ENCODE measurements around the gene HEMK1. TPM values are rescaled to one million over a fixed set of nuclear protein-coding genes. Genes with fewer than 3 reads are reported as not detected.

The HEMK1 gene
- 6.2 and 9.7 TPM in 2 replicates for total RNA-seq
- 14.3 TPM for polyA plus RNA-seq (2012)

GRCh38 chr3:50568947-50569749, at the start of gene HEMK1:
HEMK1 (plus strand) TSS chr3:50569522; CDS start chr3:50571105, 1,583 bp downstream.
- peak; percentile 97 for DNase-seq (ENCODE audit: low read depth)

DNA sequence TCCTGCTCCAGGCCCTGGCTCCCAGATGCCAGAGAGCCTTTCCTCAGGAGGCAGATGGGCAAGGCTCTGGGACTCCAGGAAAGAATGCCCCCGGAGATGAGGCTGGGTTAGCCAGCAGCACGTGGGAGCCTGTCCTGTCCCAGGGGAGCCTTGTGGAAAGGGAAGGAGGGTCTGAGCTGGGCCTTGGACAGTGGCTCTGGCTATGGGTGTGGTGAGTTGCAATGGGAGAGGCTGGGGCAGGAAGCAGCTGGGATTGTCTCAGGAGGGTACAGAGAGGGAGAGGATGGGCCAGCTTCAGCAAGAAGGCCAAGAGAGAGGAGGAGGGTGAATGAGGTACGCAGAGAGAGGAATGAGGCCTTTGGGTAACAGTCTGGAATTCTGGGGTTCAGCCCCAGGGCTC, 48.5 kb upstream of the HEMK1 start:
- peak; percentile 22 for DNase-seq (ENCODE audit: low read depth)

DNA sequence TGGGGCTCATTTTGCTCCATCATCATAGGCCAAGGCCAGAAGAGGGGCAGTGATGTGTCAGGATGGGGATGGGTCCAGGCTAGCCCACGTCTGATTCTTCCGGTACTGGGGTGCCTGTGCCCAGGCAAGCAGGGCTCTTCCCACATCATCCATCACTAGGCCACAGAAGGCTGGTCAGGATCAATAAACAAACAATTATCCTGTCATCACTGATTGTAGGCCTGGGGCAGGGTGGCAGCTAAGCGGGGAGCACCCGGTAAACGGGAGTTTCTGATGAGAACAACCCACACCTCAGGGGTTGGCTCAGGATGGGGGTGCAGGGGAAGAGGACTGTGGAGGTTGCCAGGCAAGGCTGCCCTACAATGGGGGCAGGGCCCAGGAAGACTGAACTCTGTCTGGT, 47.8 kb upstream of the HEMK1 start:
- DNase-seq (ENCODE audit: low read depth): no peak

DNA sequence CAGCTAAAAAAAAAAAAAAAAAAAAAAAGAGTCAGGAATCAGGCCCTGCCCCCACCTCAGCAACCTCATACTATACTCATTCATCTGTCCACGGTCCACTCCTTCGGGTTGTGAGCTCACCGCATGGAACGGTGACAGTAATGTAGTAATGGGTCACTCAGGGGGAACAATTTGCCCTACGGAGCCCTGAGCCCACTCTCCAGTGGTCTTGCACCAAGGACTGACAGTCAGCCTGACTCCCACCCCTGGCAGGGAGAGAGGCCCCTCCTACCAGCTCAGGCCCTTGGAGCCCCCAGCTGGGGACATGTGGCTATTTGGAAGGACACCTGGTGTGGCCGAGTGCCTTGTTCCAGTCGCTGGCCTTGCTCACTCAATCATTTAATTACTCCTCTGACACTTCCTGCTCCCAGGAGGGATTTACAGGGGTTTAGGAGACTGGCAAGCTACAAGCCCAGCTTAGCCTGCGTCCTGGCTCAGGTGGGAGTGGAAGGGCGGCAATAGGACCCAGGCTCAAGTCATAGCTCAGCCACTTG, 46.0 kb upstream of the HEMK1 start:
- no peak for DNase-seq (ENCODE audit: low read depth)

DNA sequence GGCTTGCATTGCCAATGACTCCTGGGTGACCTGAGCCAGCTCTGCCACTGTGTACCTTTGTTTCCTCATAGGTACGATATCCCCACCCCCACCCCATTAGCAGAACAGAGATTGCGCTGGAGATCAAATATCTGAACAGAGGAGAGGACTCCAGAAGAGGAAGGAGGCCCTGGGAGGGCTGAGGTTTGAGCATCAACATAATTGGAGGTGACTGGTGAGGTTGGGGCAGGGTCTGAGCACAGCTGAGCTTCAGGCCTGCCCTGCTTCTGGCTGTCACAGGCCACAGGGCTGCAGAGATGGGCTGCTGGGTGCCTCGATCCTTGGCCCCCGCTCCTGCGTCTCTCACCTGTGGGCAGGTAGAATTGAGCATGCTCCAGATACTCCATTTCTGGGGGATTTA, 44.6 kb upstream of the HEMK1 start:
- no peak for DNase-seq (ENCODE audit: low read depth)

- no peak for DNase-seq (ENCODE audit: low read depth)
Measured at GRCh38 chr3:50525191-50525910, 44.0 kb upstream of the HEMK1 start.

- peak; percentile 67 for DNase-seq (ENCODE audit: low read depth)
Measured at GRCh38 chr3:50525987-50526386, 43.3 kb upstream of the HEMK1 start.

DNA sequence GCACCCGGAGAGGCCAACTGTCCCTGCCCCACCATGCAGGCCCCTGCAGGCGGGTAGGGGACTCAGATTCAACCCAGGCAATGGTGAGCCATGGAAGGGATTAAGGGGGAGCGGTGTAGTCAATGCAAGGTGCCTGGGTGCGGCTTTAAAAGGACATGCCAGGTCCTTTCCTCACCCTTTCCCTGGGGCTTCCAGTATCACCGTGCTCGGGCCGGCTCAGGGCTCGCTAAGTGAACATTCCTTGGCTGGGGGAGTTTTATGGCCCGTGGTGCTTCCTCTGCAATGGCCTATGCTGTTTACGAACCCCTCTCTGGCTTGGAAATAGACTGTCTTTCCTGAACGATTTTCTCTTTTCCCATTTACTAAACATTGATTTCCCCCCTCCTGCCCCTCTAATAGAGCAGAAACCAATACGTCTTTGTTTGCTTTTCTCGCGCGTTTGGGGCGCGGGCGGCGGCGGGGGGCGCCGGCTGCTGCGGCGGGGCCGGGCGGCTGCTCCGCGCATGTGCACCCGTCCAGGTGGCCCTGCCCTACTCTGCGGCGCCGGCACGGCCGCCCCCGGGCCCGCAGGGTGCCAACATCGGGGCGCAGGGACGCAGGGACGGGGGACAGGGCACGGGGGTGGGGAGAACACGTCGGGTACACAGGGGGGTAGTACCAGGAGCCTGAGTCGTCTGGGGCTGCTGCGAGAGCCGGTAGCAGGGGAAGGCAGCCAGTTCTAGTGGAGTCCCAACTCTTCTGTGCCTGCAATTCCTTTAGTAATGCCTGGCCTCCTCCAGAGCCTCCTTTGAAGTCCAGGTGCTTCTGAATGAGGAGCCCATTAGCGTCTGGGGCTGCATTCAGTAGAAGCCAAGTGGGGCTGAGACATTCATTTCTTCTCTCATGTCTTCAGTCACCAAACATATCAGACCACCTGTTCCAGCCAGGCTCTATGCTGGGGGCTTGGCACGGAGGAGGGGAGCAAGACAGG, 39.0 kb upstream of the HEMK1 start:
- no peak for DNase-seq (ENCODE audit: low read depth)

DNA sequence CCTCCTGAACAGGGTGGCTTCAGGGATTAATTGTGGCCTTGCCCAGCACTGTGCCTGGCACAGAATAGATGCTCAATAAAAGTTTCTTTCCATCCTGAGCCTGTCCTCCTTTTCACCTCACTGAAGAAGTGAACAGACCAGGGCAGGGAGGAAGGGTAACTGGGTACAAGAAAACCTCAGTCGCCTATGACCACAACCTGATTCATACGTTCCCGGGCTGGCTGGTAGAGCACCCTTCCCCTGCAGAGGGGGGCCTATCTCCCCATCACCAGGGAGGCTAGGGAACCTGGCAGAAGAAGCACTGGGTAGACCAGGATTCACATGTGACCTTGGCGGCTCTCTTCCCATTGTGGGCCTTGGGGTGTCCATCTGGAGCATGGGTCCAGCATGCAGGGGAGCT, 38.1 kb upstream of the HEMK1 start:
- no peak for DNase-seq (ENCODE audit: low read depth)

GRCh38 chr3:50532062-50532705, 37.1 kb upstream of the HEMK1 start:
- no peak for DNase-seq (ENCODE audit: low read depth)

DNA sequence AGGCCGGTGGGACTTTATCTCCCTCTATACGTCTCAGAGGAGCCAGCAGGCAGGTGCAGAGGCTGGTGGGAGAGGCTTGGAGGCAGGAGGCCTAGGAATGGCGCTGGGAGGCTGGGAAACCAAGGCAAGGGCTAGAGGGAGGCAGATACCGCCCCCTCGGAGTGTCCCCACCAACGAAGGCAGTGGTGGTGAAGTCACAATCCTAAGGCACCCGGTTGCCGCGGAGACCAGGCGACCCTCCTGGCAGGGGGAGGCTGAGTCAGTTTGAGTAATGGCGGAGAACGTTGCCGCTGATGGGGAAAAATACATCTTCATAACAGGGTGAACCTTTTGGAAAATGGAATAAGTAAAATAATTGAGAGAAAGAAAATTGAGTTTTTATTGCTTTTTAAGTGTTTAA, 36.0 kb upstream of the HEMK1 start:
- DNase-seq (ENCODE audit: low read depth): no peak

DNA sequence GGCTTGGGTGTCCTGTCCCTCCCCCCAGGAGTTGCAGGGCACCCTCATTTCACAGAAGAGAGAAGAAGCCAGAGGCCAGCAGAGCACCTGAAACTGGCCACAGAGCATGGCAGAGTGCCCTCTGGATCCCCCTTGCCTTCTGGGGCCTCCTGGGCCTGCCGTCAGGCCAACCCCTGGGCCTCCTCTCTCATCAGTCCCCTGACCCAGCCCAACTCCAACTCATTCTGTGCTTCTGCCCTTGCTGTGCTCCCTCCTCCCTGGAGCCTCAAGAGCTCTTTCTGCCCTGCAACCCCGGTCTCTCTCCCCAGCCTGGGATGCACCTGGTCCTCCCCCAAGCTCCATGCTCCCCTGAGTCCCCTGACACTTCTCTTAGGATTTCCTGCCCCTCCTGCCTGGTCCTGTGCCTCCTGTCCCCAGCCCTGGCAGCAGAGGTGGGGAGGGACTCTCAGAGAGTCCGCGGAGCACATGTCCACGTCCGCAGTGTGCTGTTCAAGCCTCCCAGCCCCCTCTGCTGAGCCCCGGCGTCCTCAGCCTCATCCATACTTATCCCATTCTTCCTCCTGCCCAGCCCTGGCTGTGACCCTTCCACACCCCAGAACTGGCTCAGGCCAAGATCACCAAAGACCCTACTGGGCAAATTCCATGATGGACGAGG, 35.4 kb upstream of the HEMK1 start:
- no peak for DNase-seq (ENCODE audit: low read depth)

- no peak for DNase-seq (ENCODE audit: low read depth)
Measured at GRCh38 chr3:50534681-50535330, 34.5 kb upstream of the HEMK1 start.

- no peak for DNase-seq (ENCODE audit: low read depth)
Measured at GRCh38 chr3:50536471-50537180, 32.7 kb upstream of the HEMK1 start.

GRCh38 chr3:50537421-50538129, 31.7 kb upstream of the HEMK1 start:
- no peak for DNase-seq (ENCODE audit: low read depth)

DNA sequence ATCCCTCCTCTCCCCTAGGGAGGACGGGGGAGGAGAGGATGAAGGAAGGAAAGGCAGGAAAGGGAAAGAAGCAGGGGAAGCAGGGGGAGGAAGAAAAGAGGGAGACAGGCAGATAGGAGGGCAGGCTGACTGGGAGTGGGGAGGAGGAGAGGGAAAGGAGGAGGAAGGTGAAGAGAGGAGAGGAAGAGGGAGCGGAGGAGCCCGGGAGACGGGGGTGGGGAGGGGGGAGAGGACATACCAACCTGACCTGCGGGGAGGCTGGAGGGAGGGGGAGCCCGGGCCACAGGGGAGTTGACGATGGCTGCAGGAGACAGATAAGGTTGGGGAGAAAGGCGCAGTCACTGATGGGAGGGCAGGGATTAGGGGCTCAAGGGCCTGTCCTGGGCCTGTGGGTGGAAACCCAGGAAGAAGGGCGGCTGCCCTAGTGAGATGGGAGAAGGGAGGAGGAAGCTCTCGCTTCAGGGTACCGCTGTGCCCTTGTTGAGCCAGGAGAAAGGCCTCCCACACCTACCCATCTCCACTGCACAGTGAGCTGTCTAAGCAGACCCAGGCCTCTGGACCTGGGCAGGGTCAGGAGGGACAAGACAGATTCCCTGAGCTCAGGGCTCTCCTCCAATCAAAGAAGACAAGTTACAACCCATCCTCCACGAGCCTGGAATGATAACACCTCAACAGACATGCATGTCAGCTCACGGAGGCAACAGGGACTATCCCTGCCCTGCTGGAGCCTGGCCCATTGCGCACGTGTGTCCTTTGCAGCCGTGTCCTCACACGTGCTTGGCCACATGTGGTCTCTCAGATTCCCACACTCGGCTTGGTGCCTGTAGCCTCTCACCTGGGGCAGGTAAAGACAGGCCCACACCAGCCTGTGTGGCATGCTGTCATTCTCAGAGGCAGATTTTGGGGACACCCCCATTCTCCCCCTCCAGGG, 29.7 kb upstream of the HEMK1 start:
- no peak for DNase-seq (ENCODE audit: low read depth)
